Stimulated activated memory B cell treated with anti-CD40 and anti-IgM and Interleukin-4, amounts not matched to agents 10 μg/mL and 1 μg/mL and 100 μg/mL, for 72 hours (primary cell): ENCODE data around the gene SLC6A18.
"Not testable (repeated sequence)": the region's sequence is repeated elsewhere in the genome, so short reads cannot be mapped to it uniquely, and the experiment has no call there.

Experiments used
- ATAC-seq: fragments of 150-1000 bp; cut with Tn5 transposase; 2 replicates; pipeline ENCODE4 v1.10.0; 2021
- H3K27ac Mint-ChIP-seq: one replicate; pipeline ENCODE4 v1.8.0; 2022; ENCODE audit warnings: mild to moderate bottlenecking, mixed read lengths
- H3K27me3 Mint-ChIP-seq: one replicate; pipeline ENCODE4 v1.8.0; 2022; ENCODE audit warnings: mixed read lengths
- H3K36me3 Mint-ChIP-seq: one replicate; pipeline ENCODE4 v1.8.0; 2022; ENCODE audit warnings: mixed read lengths
- H3K4me1 Mint-ChIP-seq: one replicate; pipeline ENCODE4 v1.8.0; 2022; ENCODE audit warnings: mixed read lengths
- H3K4me3 Mint-ChIP-seq: one replicate; pipeline ENCODE4 v1.8.0; 2022; ENCODE audit warnings: mild to moderate bottlenecking, moderate library complexity, mixed read lengths
- H3K9me3 Mint-ChIP-seq: one replicate; pipeline ENCODE4 v1.8.0; 2022; ENCODE audit warnings: mixed read lengths

SLC6A18 gene

GRCh38 chr5:1256776-1257175 lies 31.6 kb downstream of the SLC6A18 start:
- peaks cover 9% of the 10 kb centered on the region for H3K27me3 Mint-ChIP-seq
- no peaks in the 10 kb centered on the region for H3K36me3 Mint-ChIP-seq
- no peak overlapping the region for H3K27ac Mint-ChIP-seq
- no peaks in the 10 kb centered on the region for H3K9me3 Mint-ChIP-seq
- peaks cover 9% of the 10 kb centered on the region for H3K4me1 Mint-ChIP-seq
- no peak overlapping the region for H3K4me3 Mint-ChIP-seq
- no peak for ATAC-seq

- H3K27ac Mint-ChIP-seq, result no peak overlapping the region
- ATAC-seq, result no peak
- H3K9me3 Mint-ChIP-seq, result no peaks in the 10 kb centered on the region
- peaks cover 9% of the 10 kb centered on the region for H3K27me3 Mint-ChIP-seq
- no peaks in the 10 kb centered on the region for H3K36me3 Mint-ChIP-seq
- H3K4me3 Mint-ChIP-seq, result no peak overlapping the region
- H3K4me1 Mint-ChIP-seq, result peaks cover 9% of the 10 kb centered on the region
Measured at GRCh38 chr5:1257363-1257762, 32.2 kb downstream of the SLC6A18 start.

GRCh38 chr5:1257841-1258240 lies 32.7 kb downstream of the SLC6A18 start:
- Mint-ChIP-seq H3K27me3 (peaks cover 9% of the 10 kb centered on the region), H3K4me3 (no peak overlapping the region), H3K36me3 (no peaks in the 10 kb centered on the region), H3K4me1 (peaks cover 9% of the 10 kb centered on the region), H3K27ac (no peak overlapping the region), H3K9me3 (no peaks in the 10 kb centered on the region)
- no peak for ATAC-seq

GRCh38 chr5:1259806-1260480 lies 34.8 kb downstream of the SLC6A18 start:
- no peak for ATAC-seq
- Mint-ChIP-seq H3K36me3 (no peaks in the 10 kb centered on the region), H3K27ac (no peak overlapping the region), H3K27me3 (peaks cover 9% of the 10 kb centered on the region), H3K9me3 (no peaks in the 10 kb centered on the region), H3K4me3 (no peak overlapping the region), H3K4me1 (peaks cover 4% of the 10 kb centered on the region)

GRCh38 chr5:1261643-1262042 lies 36.5 kb downstream of the SLC6A18 start:
- H3K36me3 Mint-ChIP-seq, result no peaks in the 10 kb centered on the region
- H3K4me3 Mint-ChIP-seq, result no peak overlapping the region
- no peaks in the 10 kb centered on the region for H3K4me1 Mint-ChIP-seq
- ATAC-seq, result no peak
- H3K27ac Mint-ChIP-seq, result no peak overlapping the region
- no peaks in the 10 kb centered on the region for H3K9me3 Mint-ChIP-seq
- H3K27me3 Mint-ChIP-seq, result peaks cover 9% of the 10 kb centered on the region

- H3K4me1 Mint-ChIP-seq, result no peaks in the 10 kb centered on the region
- peaks cover 9% of the 10 kb centered on the region for H3K27me3 Mint-ChIP-seq
- ATAC-seq, result no peak
- H3K9me3 Mint-ChIP-seq, result no peaks in the 10 kb centered on the region
- H3K4me3 Mint-ChIP-seq, result no peak overlapping the region
- no peak overlapping the region for H3K27ac Mint-ChIP-seq
- no peaks in the 10 kb centered on the region for H3K36me3 Mint-ChIP-seq
Measured at GRCh38 chr5:1262381-1262780, 37.2 kb downstream of the SLC6A18 start.

GRCh38 chr5:1264211-1264610 lies 39.0 kb downstream of the SLC6A18 start:
- H3K27ac Mint-ChIP-seq, result no peak overlapping the region
- no peak overlapping the region for H3K4me3 Mint-ChIP-seq
- ATAC-seq, result no peak
- H3K36me3 Mint-ChIP-seq, result no peaks in the 10 kb centered on the region
- H3K9me3 Mint-ChIP-seq, result no peaks in the 10 kb centered on the region
- no peaks in the 10 kb centered on the region for H3K27me3 Mint-ChIP-seq
- no peaks in the 10 kb centered on the region for H3K4me1 Mint-ChIP-seq

GRCh38 chr5:1265026-1265425 lies 39.8 kb downstream of the SLC6A18 start:
- Mint-ChIP-seq H3K27me3 (no peaks in the 10 kb centered on the region), H3K27ac (no peak overlapping the region), H3K4me3 (no peak overlapping the region), H3K4me1 (no peaks in the 10 kb centered on the region), H3K9me3 (no peaks in the 10 kb centered on the region), H3K36me3 (no peaks in the 10 kb centered on the region)
- no peak for ATAC-seq

GRCh38 chr5:1265461-1266455 lies 40.6 kb downstream of the SLC6A18 start:
- Mint-ChIP-seq H3K4me1 (no peaks in the 10 kb centered on the region), H3K9me3 (no peaks in the 10 kb centered on the region), H3K36me3 (no peaks in the 10 kb centered on the region), H3K4me3 (no peak overlapping the region), H3K27ac (no peak overlapping the region), H3K27me3 (no peaks in the 10 kb centered on the region)
- no peak for ATAC-seq

GRCh38 chr5:1266791-1267190 lies 41.6 kb downstream of the SLC6A18 start:
- Mint-ChIP-seq H3K9me3 (no peaks in the 10 kb centered on the region), H3K4me1 (no peaks in the 10 kb centered on the region), H3K36me3 (no peaks in the 10 kb centered on the region), H3K4me3 (no peak overlapping the region), H3K27ac (no peak overlapping the region), H3K27me3 (no peaks in the 10 kb centered on the region)
- ATAC-seq, result no peak

- not testable (repeated sequence) for ATAC-seq, H3K27ac Mint-ChIP-seq, H3K9me3 Mint-ChIP-seq, H3K4me3 Mint-ChIP-seq, H3K36me3 Mint-ChIP-seq, H3K4me1 Mint-ChIP-seq, H3K27me3 Mint-ChIP-seq
Measured at GRCh38 chr5:1267464-1267863, 42.3 kb downstream of the SLC6A18 start.

GRCh38 chr5:1268056-1268455 lies 42.9 kb downstream of the SLC6A18 start:
- Mint-ChIP-seq H3K4me1 (no peaks in the 10 kb centered on the region), H3K36me3 (no peaks in the 10 kb centered on the region), H3K27me3 (no peaks in the 10 kb centered on the region), H3K4me3 (no peak overlapping the region), H3K9me3 (no peaks in the 10 kb centered on the region), H3K27ac (no peak overlapping the region)
- no peak for ATAC-seq

GRCh38 chr5:1268666-1269065 lies 43.5 kb downstream of the SLC6A18 start:
- no peaks in the 10 kb centered on the region for H3K9me3 Mint-ChIP-seq
- no peaks in the 10 kb centered on the region for H3K27me3 Mint-ChIP-seq
- ATAC-seq, result no peak
- H3K36me3 Mint-ChIP-seq, result no peaks in the 10 kb centered on the region
- H3K4me3 Mint-ChIP-seq, result no peak overlapping the region
- no peaks in the 10 kb centered on the region for H3K4me1 Mint-ChIP-seq
- no peak overlapping the region for H3K27ac Mint-ChIP-seq

- no peaks in the 10 kb centered on the region for H3K27me3 Mint-ChIP-seq
- H3K27ac Mint-ChIP-seq, result no peak overlapping the region
- H3K4me1 Mint-ChIP-seq, result no peaks in the 10 kb centered on the region
- ATAC-seq, result no peak
- H3K9me3 Mint-ChIP-seq, result no peaks in the 10 kb centered on the region
- no peaks in the 10 kb centered on the region for H3K36me3 Mint-ChIP-seq
- H3K4me3 Mint-ChIP-seq, result no peak overlapping the region
Measured at GRCh38 chr5:1270426-1270825, 45.2 kb downstream of the SLC6A18 start.

GRCh38 chr5:1270933-1271914 lies 46.0 kb downstream of the SLC6A18 start:
- H3K36me3 Mint-ChIP-seq, result no peaks in the 10 kb centered on the region
- ATAC-seq, result peak; percentile 35
- H3K27ac Mint-ChIP-seq, result no peak overlapping the region
- H3K27me3 Mint-ChIP-seq, result no peaks in the 10 kb centered on the region
- no peaks in the 10 kb centered on the region for H3K4me1 Mint-ChIP-seq
- H3K4me3 Mint-ChIP-seq, result no peak overlapping the region
- H3K9me3 Mint-ChIP-seq, result no peaks in the 10 kb centered on the region
